ENCODE measurements around the gene MIOX.

The MIOX gene

GRCh38 chr22:50490531-50491308, 4.1 kb downstream of the MIOX start:
- DNase-seq (ENCODE audit: low spot score), result no peak

GRCh38 chr22:50497093-50497492, 10.4 kb downstream of the MIOX start:
- no peak for DNase-seq (ENCODE audit: low spot score)

GRCh38 chr22:50498322-50498890, 11.7 kb downstream of the MIOX start:
- peak; percentile 54 for DNase-seq (ENCODE audit: low spot score)

- no peak for DNase-seq (ENCODE audit: low spot score)
These were observed 13.8 kb downstream of the MIOX start for GRCh38 chr22:50500452-50500851.

GRCh38 chr22:50502096-50502495, 15.4 kb downstream of the MIOX start:
- DNase-seq (ENCODE audit: low spot score), result no peak

- no peak for DNase-seq (ENCODE audit: low spot score)
These were observed 16.2 kb downstream of the MIOX start for GRCh38 chr22:50502628-50503474.

GRCh38 chr22:50503475-50504145, 17.0 kb downstream of the MIOX start:
- no peak for DNase-seq (ENCODE audit: low spot score)

GRCh38 chr22:50504369-50505211, 17.9 kb downstream of the MIOX start:
- DNase-seq (ENCODE audit: low spot score), result no peak

GRCh38 chr22:50505276-50505775, 18.7 kb downstream of the MIOX start:
- DNase-seq (ENCODE audit: low spot score), result no peak

GRCh38 chr22:50505776-50506610, 19.3 kb downstream of the MIOX start:
- DNase-seq (ENCODE audit: low spot score), result no peak

GRCh38 chr22:50506611-50507420, 20.2 kb downstream of the MIOX start:
- no peak for DNase-seq (ENCODE audit: low spot score)

- DNase-seq (ENCODE audit: low spot score), result no peak
These were observed 20.8 kb downstream of the MIOX start, which contains the start of gene LMF2 for GRCh38 chr22:50507421-50507990. Gene LMF2 (minus strand): TSS chr22:50507702. CDS start chr22:50507675, 27 bp downstream.

- DNase-seq (ENCODE audit: low spot score), result peak; percentile 98
These were observed 21.6 kb downstream of the MIOX start, which contains the start of gene NCAPH2 for GRCh38 chr22:50507991-50508884. Gene NCAPH2 (plus strand): TSS chr22:50508224. CDS start chr22:50508338, 114 bp downstream.

- DNase-seq (ENCODE audit: low spot score), result no peak
These were observed 22.2 kb downstream of the MIOX start for GRCh38 chr22:50508897-50509296.

GRCh38 chr22:50513175-50513574, 26.5 kb downstream of the MIOX start:
- no peak for DNase-seq (ENCODE audit: low spot score)

- no peak for DNase-seq (ENCODE audit: low spot score)
These were observed 29.4 kb downstream of the MIOX start for GRCh38 chr22:50516068-50516467.

GRCh38 chr22:50516891-50517290, 30.2 kb downstream of the MIOX start:
- DNase-seq (ENCODE audit: low spot score), result no peak

All from hematopoietic multipotent progenitor cell treated with erythropoietin and hydrocortisone succinate and interleukin-3 and kit ligand, for 15 days (in vitro differentiated cells).